H1 (cell line): ENCODE results near the gene SMARCA2. TPM values are rescaled to one million over a fixed set of nuclear protein-coding genes. Genes with fewer than 3 reads are reported as not detected.

Experiments
- ASH2L ChIP-seq: fragments of 200-600, 300-600 bp; sonication (generic); IDR thresholded peaks from one replicate; pipeline ENCODE4 v1.7.1; 2017; ENCODE audit warnings: low read length
- EGR1 ChIP-seq: IDR thresholded peaks from 2 replicates; pipeline ENCODE4 v1.6.1; 2011; ENCODE audit warnings: low read depth, low read length, borderline replicate concordance
- FOSL1 ChIP-seq: IDR thresholded peaks from 2 replicates; pipeline ENCODE4 v1.6.1; 2011; ENCODE audit warnings: mild to moderate bottlenecking, low read depth, low read length, moderate library complexity; ENCODE audit not compliant: insufficient read depth
- RBBP5 ChIP-seq: IDR thresholded peaks from 2 replicates; pipeline ENCODE4 v1.7.1; 2012; ENCODE audit warnings: low read depth, mild to moderate bottlenecking, inconsistent platforms, low read length, moderate library complexity, borderline replicate concordance
- SUZ12 ChIP-seq: fragments of 200-600 bp; sonication (generic); IDR thresholded peaks from 2 replicates; pipeline ENCODE4 v1.6.1; 2012; ENCODE audit warnings: mild to moderate bottlenecking, inconsistent platforms, low read length, moderate library complexity, mixed read lengths
- polyA plus RNA-seq, 7 experiments: library from polyadenylated mRNA; depleted of rRNA in 3 of 7; stranded (reverse) in 5 of 7; unstranded in 2 of 7; fragments of >200 nt in 5 of 7; fragments of 200-250 nt in 2 of 7; gene quantifications; 1 replicate in 5 of 7; 2 replicates in 1 of 7; 4 replicates in 1 of 7; pipeline versions ENCODE4 v1.2.1 to v1.2.3, GENCODE V29; 2011 to 2013; ENCODE audit warnings: missing spikeins in 2 of 7, mixed read lengths in 2 of 7
- total RNA-seq: library from RNA; stranded (reverse); fragmentation: NEBNext Ultra II Directional; extraction: Animal tissue kit (Norgen Biotek cat#: 25700); gene quantifications from 2 replicates; pipeline ENCODE4 v1.2.1, GENCODE V29; 2021
- TF ChIP-seq, protein P1 (sequence below): fragments of 300-600 bp; sonication (generic); IDR thresholded peaks from 2 replicates; pipeline ENCODE4 v1.7.1; 2012; ENCODE audit warnings: low read length, moderate library complexity, mild to moderate bottlenecking, inconsistent platforms; ENCODE audit not compliant: insufficient replicate concordance
- TF ChIP-seq, protein P2 (sequence below): IDR thresholded peaks from 2 replicates; pipeline ENCODE4 v1.6.1; 2012; ENCODE audit warnings: inconsistent platforms
- TF ChIP-seq, protein P3 (sequence below): IDR thresholded peaks from 2 replicates; pipeline ENCODE4 v1.6.1; 2012; ENCODE audit warnings: inconsistent platforms

The SMARCA2 gene
- total and polyA plus RNA-seq, 2 of the 8 experiments (the other 6 are each of a cell fraction or from before 2014, with no cell fraction given) = 6.3 to 21.7 TPM

DNA sequence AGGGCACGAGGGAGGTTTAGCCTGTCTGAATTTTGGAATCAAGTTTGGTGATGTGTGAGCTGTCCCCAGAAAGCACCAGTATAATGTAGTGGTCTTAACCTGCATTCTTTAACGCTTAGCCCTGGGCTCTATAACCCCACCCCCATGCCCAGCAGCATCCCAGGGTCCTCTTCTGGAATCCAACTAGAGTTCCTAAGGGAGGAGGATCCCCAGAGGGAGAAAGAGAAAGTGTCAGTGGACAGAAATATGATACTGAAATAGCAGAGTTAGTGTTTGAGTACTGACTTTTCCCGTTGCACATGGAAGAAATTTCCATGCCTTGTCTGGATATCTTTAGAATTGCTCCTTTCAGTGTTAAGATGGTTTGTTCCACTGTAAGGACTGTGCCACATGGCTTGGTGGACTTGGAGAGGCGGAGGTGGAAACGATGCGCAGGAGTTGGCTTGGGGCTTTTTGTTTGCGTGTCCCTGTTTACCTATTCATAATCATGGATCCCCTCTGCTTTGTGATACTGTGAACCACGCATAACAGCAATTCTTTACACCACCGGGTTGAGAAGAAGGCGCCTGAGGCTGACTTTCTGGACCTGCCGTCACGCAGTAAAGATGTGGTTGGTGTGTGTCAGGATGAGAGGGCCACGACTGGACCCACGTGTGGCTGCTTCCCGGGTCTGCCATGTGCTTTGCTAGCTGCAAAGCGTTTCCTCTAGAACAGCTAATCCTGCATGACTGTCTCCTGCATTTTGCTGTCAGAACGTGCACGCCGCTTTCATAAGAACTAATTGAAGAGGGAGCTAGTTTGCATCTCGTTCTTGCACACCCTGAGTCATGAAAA, 142.3 kb downstream of the SMARCA2 start (continued):
- TF ChIP-seq, protein P1, sequence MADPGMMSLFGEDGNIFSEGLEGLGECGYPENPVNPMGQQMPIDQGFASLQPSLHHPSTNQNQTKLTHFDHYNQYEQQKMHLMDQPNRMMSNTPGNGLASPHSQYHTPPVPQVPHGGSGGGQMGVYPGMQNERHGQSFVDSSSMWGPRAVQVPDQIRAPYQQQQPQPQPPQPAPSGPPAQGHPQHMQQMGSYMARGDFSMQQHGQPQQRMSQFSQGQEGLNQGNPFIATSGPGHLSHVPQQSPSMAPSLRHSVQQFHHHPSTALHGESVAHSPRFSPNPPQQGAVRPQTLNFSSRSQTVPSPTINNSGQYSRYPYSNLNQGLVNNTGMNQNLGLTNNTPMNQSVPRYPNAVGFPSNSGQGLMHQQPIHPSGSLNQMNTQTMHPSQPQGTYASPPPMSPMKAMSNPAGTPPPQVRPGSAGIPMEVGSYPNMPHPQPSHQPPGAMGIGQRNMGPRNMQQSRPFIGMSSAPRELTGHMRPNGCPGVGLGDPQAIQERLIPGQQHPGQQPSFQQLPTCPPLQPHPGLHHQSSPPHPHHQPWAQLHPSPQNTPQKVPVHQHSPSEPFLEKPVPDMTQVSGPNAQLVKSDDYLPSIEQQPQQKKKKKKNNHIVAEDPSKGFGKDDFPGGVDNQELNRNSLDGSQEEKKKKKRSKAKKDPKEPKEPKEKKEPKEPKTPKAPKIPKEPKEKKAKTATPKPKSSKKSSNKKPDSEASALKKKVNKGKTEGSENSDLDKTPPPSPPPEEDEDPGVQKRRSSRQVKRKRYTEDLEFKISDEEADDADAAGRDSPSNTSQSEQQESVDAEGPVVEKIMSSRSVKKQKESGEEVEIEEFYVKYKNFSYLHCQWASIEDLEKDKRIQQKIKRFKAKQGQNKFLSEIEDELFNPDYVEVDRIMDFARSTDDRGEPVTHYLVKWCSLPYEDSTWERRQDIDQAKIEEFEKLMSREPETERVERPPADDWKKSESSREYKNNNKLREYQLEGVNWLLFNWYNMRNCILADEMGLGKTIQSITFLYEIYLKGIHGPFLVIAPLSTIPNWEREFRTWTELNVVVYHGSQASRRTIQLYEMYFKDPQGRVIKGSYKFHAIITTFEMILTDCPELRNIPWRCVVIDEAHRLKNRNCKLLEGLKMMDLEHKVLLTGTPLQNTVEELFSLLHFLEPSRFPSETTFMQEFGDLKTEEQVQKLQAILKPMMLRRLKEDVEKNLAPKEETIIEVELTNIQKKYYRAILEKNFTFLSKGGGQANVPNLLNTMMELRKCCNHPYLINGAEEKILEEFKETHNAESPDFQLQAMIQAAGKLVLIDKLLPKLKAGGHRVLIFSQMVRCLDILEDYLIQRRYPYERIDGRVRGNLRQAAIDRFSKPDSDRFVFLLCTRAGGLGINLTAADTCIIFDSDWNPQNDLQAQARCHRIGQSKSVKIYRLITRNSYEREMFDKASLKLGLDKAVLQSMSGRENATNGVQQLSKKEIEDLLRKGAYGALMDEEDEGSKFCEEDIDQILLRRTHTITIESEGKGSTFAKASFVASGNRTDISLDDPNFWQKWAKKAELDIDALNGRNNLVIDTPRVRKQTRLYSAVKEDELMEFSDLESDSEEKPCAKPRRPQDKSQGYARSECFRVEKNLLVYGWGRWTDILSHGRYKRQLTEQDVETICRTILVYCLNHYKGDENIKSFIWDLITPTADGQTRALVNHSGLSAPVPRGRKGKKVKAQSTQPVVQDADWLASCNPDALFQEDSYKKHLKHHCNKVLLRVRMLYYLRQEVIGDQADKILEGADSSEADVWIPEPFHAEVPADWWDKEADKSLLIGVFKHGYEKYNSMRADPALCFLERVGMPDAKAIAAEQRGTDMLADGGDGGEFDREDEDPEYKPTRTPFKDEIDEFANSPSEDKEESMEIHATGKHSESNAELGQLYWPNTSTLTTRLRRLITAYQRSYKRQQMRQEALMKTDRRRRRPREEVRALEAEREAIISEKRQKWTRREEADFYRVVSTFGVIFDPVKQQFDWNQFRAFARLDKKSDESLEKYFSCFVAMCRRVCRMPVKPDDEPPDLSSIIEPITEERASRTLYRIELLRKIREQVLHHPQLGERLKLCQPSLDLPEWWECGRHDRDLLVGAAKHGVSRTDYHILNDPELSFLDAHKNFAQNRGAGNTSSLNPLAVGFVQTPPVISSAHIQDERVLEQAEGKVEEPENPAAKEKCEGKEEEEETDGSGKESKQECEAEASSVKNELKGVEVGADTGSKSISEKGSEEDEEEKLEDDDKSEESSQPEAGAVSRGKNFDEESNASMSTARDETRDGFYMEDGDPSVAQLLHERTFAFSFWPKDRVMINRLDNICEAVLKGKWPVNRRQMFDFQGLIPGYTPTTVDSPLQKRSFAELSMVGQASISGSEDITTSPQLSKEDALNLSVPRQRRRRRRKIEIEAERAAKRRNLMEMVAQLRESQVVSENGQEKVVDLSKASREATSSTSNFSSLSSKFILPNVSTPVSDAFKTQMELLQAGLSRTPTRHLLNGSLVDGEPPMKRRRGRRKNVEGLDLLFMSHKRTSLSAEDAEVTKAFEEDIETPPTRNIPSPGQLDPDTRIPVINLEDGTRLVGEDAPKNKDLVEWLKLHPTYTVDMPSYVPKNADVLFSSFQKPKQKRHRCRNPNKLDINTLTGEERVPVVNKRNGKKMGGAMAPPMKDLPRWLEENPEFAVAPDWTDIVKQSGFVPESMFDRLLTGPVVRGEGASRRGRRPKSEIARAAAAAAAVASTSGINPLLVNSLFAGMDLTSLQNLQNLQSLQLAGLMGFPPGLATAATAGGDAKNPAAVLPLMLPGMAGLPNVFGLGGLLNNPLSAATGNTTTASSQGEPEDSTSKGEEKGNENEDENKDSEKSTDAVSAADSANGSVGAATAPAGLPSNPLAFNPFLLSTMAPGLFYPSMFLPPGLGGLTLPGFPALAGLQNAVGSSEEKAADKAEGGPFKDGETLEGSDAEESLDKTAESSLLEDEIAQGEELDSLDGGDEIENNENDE = peak; percentile 8
- TF ChIP-seq FOSL1 (no peak), EGR1 (0 out of 2 replicates have a peak, but pooled peaks have one; percentile 10), SUZ12 (no peak), RBBP5 (no peak), ASH2L (peak; percentile 25)
- TF ChIP-seq, protein P2, sequence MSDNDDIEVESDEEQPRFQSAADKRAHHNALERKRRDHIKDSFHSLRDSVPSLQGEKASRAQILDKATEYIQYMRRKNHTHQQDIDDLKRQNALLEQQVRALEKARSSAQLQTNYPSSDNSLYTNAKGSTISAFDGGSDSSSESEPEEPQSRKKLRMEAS = peak; percentile 89
- TF ChIP-seq, protein P3, sequence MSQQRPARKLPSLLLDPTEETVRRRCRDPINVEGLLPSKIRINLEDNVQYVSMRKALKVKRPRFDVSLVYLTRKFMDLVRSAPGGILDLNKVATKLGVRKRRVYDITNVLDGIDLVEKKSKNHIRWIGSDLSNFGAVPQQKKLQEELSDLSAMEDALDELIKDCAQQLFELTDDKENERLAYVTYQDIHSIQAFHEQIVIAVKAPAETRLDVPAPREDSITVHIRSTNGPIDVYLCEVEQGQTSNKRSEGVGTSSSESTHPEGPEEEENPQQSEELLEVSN = peak; percentile 63; the same call in 1 of the 2 replicates
